SK-N-MC (cell line): ENCODE data around the gene FBRSL1.
"Not testable (repeated sequence)": the region's sequence is repeated elsewhere in the genome, so short reads cannot be mapped to it uniquely, and the experiment has no call there.

Experiments used
- DNase-seq: peaks from one replicate; pipeline ENCODE4 v3.0.0-alpha.2; 2011; ENCODE audit warnings: low read depth, low spot score
- H3K27ac ChIP-seq: fragments of 200-600 bp; sonication (generic); 2 replicates; pipeline ENCODE4 v1.5.1; 2016; ENCODE audit warnings: mixed run types
- H3K36me3 ChIP-seq: fragments of 200-600 bp; sonication (generic); 2 replicates; pipeline ENCODE4 v1.6.1; 2017; ENCODE audit warnings: antibody characterized with exemption, low read length, mixed read lengths; ENCODE audit not compliant: insufficient read depth
- H3K4me3 ChIP-seq: fragments of 200-600 bp; sonication (generic); 2 replicates; pipeline ENCODE4 v1.5.1; 2016
- H3K9ac ChIP-seq: fragments of 200-600 bp; sonication (generic); 2 replicates; pipeline ENCODE4 v1.8.0; 2017; ENCODE audit warnings: mixed run types, mixed read lengths; ENCODE audit not compliant: insufficient read length
- H3K9me3 ChIP-seq: fragments of 200-600 bp; sonication (generic); 2 replicates; pipeline ENCODE4 v1.6.1; 2017; ENCODE audit warnings: low read depth, mild to moderate bottlenecking, antibody characterized with exemption, low read length, moderate library complexity, mixed read lengths
- EZH2 ChIP-seq: fragments of 200-600 bp; sonication (generic); IDR thresholded peaks from one replicate; pipeline ENCODE4 v1.6.1; 2017; ENCODE audit warnings: antibody characterized with exemption
- FOXP2 ChIP-seq: optimal IDR thresholded peaks from 2 replicates; pipeline ENCODE3; 2011; ENCODE audit warnings: mild to moderate bottlenecking, moderate library complexity; ENCODE audit not compliant: insufficient read depth; ENCODE audit errors: extremely low read length, control extremely low read depth
- POLR2AphosphoS5 ChIP-seq: IDR thresholded peaks from 2 replicates; pipeline ENCODE4 v1.6.1; 2012; ENCODE audit warnings: mild to moderate bottlenecking, low read depth, low read length, borderline replicate concordance

The FBRSL1 gene

GRCh38 chr12:132474237-132474741 is 15.7 kb upstream of the FBRSL1 start:
- Histone ChIP-seq H3K27ac (peak overlapping the region; percentile 88), H3K9ac (no peak overlapping the region), H3K9me3 (no peaks in the 10 kb centered on the region), H3K4me3 (no peak overlapping the region), H3K36me3 (no peaks in the 10 kb centered on the region)
- TF ChIP-seq POLR2AphosphoS5: no peak
- no peak for DNase-seq

GRCh38 chr12:132474799-132475303 is 15.1 kb upstream of the FBRSL1 start:
- H3K9me3 ChIP-seq, H3K9ac ChIP-seq, H3K36me3 ChIP-seq, H3K27ac ChIP-seq, H3K4me3 ChIP-seq, DNase-seq: not testable (repeated sequence)

GRCh38 chr12:132475304-132476037 is 14.5 kb upstream of the FBRSL1 start:
- Histone ChIP-seq H3K36me3 (no peaks in the 10 kb centered on the region), H3K9me3 (no peaks in the 10 kb centered on the region), H3K4me3 (no peak overlapping the region), H3K27ac (no peak overlapping the region), H3K9ac (no peak overlapping the region)
- no peak for DNase-seq
- TF ChIP-seq EZH2 (no peak), POLR2AphosphoS5 (no peak), FOXP2 (no peak)

- Histone ChIP-seq H3K27ac (no peak overlapping the region), H3K4me3 (no peak overlapping the region), H3K9ac (no peak overlapping the region), H3K36me3 (no peaks in the 10 kb centered on the region), H3K9me3 (no peaks in the 10 kb centered on the region)
- TF ChIP-seq EZH2 (no peak), POLR2AphosphoS5 (no peak), FOXP2 (no peak)
- no peak for DNase-seq
These were observed 13.9 kb upstream of the FBRSL1 start for GRCh38 chr12:132476038-132476414.

DNA sequence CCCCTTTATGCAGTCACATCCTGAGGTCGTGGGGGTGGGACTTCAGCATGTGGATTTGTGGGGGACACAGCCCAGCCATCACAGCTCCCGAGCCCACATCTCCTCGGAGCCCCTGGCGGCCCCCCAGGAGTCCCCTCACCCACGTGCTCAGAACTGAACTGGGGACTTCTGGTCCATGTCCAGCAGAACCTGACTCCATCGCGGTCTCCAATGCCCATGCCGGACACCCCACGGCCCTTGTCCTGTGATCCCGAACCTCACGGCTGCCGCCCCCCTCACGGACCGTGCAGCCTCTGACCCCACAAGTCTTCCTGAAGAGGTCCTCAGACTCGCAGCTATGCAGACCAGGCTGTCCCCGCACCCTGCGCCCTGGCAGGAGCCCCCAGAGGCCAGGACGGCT is 13.5 kb upstream of the FBRSL1 start:
- DNase-seq: no peak
- Histone ChIP-seq H3K36me3 (no peaks in the 10 kb centered on the region), H3K9me3 (no peaks in the 10 kb centered on the region), H3K4me3 (no peak overlapping the region), H3K9ac (no peak overlapping the region), H3K27ac (no peak overlapping the region)
- TF ChIP-seq FOXP2 (no peak), POLR2AphosphoS5 (no peak), EZH2 (no peak)

DNA sequence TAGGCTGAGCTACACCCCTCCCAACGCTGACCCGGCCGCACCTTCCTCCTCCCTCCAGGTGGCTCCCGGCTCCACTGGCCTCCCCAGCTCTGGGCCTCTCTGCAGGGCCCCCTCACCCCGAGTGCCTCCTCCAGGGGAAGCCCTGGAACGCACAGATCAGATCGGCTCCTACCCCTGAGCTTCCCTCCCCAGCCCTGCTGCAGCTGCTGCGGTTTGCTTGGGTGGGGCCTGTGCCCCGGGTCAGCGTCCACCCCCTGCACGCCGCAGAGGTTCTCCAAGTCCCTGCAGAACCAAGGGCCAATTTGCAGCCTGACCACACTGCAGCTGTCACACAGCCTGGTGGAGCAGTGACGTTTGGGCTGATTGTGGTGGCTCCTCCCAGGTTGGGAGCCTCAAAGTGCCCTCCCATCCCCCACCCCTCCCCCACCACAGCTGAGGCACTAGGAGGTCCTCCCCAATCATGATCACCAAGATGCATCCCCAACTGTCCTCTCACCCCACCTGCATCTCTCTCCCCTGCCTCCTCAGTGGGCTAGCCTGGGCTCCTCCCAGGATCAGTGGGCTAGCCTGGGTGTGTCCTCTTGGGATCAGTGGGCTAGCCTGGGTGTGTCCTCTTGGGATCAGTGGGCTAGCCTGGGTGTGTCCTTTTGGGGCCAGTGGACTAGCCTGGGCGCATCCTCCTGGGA is 12.8 kb upstream of the FBRSL1 start:
- no peak overlapping the region for H3K27ac ChIP-seq
- H3K4me3 ChIP-seq: no peak overlapping the region
- no peaks in the 10 kb centered on the region for H3K36me3 ChIP-seq
- no peaks in the 10 kb centered on the region for H3K9me3 ChIP-seq
- no peak overlapping the region for H3K9ac ChIP-seq
- no peak for DNase-seq
- no peak for TF ChIP-seq FOXP2
- TF ChIP-seq POLR2AphosphoS5: no peak
- TF ChIP-seq EZH2: no peak

DNA sequence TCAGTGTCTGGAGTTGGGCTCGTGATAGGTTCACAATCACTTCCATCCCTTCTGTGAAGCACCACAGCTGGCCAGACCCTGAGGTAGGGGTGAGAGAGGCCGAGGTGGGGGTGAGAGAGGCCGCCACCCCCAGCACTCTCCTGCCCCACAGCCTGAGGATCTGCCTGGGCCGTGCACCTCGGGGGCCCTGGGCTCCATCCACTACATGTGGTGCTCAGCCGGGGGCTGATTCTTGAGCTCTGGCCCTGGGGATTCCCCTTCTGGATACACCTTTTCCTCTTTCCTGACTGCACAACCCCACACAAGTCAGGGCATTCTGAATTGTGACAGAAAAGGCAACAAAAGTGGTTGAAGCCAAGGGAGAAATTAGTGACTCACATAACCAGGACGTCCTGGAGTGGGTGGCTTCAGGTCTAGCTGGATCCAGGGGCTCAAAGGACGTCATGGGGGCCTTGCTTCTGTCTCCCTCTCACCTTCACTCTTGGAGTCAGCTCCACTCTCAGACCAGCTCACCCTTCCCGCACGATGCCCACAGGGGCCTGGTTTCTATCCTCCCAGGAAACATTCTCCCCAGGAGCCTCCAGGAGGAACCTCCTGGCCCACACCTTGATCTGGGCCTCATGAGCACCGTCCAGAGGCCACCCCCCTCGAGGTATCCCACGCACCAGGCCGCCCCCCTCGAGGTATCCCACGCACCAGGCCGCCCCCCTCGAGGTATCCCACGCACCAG is 12.1 kb upstream of the FBRSL1 start:
- no peak overlapping the region for H3K9ac ChIP-seq
- no peak overlapping the region for H3K4me3 ChIP-seq
- TF ChIP-seq POLR2AphosphoS5 (no peak), FOXP2 (no peak), EZH2 (no peak)
- H3K27ac ChIP-seq: no peak overlapping the region
- no peaks in the 10 kb centered on the region for H3K9me3 ChIP-seq
- H3K36me3 ChIP-seq: no peaks in the 10 kb centered on the region
- no peak for DNase-seq

- Histone ChIP-seq H3K36me3 (no peaks in the 10 kb centered on the region), H3K4me3 (no peak overlapping the region), H3K9me3 (no peaks in the 10 kb centered on the region), H3K27ac (no peak overlapping the region), H3K9ac (no peak overlapping the region)
- TF ChIP-seq POLR2AphosphoS5 (no peak), FOXP2 (no peak), EZH2 (no peak)
- no peak for DNase-seq
These were observed 11.5 kb upstream of the FBRSL1 start for GRCh38 chr12:132478433-132478803.

DNA sequence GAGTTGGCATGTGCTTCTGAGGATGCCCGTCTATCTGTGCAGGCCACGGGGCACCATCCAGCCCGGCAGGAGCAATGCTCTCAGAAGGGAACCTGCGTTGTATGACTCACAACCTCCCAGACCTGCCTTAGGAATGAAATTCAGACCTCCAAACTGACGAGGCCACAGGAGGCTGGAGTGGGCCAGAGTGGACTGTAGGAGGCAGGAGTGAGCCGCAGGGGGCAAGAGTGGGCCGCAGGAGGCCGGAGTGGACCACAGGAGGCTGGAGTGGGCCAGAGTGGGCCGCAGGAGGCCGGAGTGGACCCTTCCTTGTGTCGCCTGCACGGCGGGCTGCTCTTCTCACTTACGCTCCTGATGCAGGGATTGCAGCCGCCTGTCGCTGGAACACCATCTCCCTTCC is 11.1 kb upstream of the FBRSL1 start:
- no peak overlapping the region for H3K9ac ChIP-seq
- DNase-seq: no peak
- no peak overlapping the region for H3K4me3 ChIP-seq
- no peaks in the 10 kb centered on the region for H3K9me3 ChIP-seq
- H3K27ac ChIP-seq: no peak overlapping the region
- TF ChIP-seq EZH2 (no peak), FOXP2 (no peak), POLR2AphosphoS5 (no peak)
- H3K36me3 ChIP-seq: no peaks in the 10 kb centered on the region
